Activated CD8-positive, alpha-beta memory T cell treated with anti-CD3 and anti-CD28 coated beads for 24 hours (primary cell): ENCODE data around the gene FMNL2.

Experiments
- DNase-seq: peaks from one replicate; pipeline ENCODE4 v3.0.0-alpha.2; 2020

Gene FMNL2

DNA sequence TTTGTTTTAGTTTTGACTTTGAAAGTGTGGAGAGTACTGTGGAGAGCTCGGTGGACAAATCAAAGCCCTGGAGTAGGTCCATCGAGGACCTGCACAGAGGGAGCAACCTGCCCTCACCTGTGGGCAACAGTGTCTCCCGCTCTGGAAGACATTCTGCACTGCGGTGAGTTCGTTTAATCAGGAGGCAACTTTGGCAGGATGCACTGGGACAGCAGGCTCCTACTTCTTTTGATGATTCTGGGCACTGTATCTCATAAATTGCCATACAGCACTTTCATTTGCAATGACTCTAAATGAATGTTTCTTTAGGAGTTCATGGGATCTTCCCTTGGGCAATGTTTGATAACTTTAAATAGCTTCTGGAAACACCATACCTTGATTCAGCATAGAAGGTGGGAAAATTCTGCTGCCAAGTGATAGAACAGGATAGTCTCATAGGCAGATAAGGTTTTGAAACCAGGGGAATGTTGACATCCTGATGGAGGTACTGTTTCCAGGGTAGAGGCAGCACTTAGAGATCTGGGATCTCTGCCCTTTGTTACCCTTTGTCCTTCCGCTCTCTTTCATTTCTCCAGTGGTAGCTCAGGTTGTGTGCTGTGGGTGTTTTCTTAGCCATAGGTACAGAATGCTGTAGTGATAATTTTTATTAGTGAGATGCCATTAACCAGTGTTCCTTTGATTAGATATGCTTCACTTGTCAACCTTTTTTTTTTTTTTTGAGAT lies 226.1 kb downstream of the FMNL2 start:
- DNase-seq = no peak

DNA sequence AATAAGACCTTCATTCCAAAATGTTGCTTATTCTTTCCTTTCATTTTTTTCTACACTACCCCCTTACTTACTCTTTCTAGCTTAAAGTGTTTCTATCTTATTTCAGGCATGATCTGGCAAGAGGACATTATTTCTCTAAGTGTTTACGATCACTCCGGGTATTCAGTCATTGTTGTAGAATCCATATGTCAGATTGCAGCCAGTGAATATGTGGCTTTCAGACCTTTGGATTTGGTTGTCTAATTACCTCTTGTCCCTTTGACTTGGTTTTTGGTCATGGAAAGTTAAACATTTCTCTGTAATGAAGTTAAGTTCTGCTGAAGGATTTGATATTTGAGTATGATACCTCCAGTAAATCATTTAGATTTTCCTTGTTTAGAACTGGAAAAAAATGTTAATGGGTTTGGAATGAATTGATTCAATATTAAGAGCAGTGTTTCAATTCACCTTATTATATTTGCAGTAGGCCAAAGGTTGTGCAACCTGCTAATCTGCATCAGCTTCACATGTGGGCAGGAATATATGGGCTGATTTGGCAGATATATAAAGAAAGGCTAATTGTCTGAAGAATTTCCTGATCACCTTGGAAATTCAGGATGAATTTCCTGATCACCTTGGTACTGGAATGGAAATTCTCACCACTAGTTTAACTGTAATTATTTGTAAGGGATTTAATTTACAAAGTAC lies 227.4 kb downstream of the FMNL2 start:
- DNase-seq = no peak

DNA sequence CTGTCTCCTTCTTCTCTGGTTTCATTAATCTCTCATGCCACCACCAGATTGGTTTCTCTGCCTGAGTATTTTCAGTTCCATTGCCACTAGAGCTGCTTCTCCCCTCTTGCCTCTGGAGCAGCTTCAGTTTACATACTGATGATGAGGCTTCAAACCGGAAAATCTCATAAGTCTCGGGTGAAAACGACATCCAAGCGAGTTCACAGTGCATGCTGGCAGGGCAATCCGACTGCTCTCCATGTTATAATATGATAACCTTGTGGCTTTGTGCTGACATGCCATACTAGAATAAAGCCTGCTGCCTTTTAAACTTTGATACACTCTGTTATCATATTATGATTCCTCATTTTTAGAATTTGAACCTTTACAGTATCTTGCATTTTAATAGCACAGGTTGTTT lies 228.8 kb downstream of the FMNL2 start:
- DNase-seq = no peak

DNA sequence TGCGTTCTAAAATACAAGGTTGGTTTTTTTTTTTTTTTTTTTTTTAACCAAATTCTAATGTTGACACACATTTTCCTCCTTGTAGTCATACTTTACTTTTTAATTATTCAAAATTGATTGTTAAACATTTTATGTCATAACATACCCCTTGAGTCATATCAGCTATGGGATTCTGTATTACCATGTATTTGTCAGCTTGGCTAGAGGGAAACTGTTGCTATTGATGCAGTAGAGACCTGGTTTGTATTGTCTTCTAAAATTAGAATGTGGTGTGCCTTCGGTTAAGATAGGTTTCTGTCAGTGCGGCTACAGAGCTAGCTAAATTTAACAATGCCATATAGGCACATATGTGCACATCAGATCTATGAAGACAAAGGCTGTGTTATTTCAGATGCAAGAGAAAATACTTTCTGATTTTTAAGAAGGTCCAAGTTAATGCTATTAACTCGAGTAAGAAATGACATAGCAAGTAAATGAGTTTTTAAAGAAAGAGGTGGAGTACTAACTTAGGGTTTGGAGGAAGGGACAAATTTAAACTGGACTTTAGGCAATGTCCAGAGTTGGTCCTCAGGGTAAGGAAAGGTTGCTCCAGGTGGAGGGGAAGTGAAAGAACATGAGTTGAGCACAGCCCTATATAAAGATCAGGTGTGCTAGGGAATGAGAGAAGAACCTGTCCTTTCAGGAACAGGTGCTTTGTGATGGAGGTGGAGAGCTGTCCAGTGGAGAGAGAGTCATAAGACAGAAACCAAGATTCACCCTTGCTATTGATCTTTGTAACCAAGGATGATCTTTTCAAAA lies 230.0 kb downstream of the FMNL2 start:
- no peak for DNase-seq

DNA sequence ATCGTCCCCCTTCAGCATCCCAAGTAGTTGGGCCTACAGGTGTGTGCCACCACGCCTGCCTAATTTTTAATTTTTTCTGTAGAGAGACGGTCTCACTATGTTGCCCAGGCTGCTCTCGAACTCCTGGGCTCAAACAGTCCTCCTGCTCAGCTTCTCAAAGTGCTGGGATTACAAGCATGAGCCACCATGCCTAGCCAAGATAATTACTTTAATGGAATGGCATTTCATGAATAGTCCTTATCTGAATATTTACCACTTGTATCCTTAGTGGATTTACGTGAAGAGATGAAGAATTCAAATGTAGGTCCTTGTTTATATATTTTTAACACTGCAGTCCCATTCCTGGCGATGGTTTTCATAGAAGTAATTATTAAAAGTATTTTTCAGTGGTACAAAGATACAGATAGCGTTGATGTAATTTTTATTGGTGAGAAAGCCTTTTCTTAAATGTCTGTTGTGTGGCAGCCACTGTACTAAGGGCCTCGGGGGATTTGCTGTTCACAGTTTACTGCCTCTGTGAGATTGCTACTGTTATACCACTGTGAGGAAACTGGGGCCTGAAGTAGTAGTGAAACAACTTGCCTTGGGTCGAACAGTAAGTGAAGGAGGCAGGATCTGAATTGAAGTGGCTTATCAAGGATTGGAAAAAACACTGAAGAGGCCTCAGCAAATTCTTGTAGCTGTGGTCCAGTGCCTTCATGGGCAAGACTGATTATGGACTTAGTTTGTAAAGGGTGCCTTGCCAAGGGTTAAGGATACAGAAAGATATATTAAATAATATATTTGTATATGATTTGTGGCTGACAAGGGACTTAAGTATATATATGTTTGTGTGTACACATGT lies 231.1 kb downstream of the FMNL2 start:
- no peak for DNase-seq

DNA sequence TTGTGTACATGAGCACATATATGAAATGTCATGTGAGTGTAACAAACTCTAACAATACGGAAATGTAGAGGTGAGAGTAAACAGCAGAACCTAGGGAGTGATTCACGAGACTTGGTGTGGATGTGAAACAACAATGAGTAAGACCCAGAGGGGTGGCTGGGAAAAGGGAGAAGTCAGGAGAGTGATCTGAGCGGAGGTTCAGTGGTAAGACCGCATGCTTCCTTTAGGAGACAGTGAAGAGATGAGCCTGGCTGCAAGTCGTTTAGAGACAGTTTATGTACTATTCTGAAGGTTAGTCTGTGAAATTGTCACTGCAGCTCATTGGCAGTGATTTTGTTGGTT lies 231.7 kb downstream of the FMNL2 start:
- DNase-seq = no peak

DNA sequence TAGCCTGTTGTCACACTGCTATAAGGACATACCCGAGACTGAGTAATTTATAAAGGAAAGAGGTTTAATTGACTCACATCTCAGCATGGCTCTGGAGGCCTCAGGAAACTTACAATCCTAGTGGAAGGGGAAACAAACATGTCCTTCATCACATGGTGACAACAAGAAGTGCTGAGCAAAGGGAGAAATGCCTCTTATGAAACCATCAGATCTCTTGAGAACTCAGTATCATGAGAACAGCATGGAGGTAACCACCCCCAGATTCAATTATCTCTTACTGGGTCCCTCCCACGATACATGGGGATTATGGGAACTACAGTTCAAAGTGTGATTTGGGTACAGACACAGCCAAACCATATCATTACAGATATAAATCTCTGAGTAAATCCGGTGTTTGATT lies 233.6 kb downstream of the FMNL2 start:
- no peak for DNase-seq

DNA sequence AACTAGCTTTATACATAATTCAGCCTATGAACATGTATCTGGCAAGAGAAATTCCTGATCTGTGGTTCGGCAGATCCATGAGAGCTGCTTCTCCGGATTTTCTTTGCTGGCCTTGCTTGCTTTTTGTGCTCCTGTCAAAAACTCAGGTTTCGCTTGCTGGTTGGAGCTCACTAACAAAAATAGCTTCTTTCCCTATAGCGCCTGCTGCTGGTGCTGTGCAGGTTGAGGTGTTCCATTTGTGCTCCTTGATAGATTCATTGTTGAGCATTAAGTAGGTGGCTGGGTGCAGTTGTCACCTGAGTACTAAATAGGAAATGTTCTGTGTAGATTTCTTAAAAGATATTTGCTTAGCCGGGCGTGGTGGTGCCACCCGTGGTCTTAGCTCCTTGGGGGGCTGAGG lies 234.2 kb downstream of the FMNL2 start:
- DNase-seq = no peak

DNA sequence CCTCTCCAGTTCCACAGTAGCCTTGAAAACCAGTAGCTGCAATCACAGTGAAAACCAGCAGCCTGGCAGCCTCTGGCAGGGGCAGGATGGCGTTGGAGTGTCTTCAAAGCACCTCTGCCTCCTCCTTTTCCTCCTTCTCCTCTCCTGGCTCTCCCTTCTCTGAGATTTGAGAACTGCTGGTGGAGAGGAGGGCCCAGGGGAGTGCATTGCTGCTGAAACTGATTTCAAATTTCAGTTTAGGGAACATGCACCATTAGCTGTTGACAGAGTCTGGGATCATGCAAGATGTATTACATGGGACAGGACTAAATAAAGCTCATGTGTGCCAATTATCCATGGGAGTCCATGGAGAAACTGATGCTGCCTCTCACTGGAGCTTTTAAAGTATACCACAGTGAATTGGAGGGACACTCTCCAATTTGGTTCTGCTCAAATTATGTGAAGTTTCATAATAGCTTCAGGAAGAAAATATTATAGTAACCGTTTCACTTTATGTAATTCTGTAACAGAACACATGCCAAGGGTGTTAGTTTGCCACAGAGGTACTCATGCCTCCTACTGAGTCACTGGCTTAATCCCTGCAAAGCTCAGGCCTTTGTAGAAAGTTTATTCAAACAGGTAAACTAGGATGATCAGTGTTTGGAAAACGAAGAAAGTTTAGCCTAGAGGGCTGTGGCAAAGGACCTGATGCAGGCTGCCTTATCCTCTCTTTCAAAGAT lies 236.2 kb downstream of the FMNL2 start:
- DNase-seq = no peak

DNA sequence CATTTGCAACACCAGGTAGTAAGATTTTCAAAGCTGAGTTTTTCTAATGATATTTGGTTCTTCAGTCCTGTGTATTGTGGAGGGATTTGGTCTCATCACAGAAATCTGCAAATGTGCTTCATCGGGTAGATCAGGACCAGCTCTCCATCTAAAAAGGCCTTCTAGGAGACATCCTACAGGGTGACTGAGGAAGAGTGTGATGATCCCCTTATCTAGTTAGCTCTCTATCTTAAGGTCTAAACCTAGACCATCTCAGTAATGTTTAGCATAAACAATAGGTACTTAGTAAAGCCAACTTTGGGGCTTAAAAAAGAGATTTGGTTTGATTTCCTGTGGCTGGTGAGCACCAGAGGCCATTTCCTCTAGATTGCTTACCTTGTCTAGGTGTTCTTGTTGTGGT lies 237.1 kb downstream of the FMNL2 start:
- no peak for DNase-seq

DNA sequence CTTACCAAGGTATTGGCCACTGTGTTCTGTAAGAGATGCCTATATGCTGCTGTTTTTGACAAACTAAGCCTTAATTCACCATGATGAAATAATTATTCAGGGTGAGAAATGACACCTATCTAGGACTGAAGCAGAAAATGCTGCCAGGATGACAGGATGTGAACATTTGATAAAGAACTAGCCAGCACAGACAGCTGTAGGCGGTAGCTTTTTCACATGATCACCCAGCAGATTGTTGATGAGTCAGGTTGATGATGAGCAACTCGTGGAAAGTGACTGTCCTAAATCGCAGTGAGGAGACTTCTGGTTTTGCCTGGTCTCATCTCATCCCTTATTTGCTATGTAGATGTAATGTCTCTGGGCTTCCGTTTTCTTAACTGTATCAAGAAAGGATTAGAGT lies 238.2 kb downstream of the FMNL2 start:
- no peak for DNase-seq

DNA sequence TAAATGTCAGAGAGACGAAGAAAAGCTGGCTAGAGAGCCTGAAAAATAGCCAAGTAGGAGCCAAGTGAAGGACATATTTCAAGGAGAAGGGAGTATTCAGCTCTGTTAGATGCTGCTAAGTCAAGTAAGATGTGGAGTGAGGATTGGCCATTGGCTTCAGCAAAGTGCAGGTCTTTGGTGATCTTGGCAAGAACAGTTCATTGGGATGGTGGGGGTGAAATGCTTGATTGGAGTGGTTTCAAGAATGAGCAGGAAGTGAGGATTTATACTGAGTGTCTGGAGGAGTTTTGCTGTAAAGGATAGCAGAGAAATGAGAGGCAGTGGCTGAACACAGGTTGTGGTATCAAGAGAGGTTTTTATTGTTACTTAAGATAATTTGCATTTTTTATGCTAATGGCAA lies 242.6 kb downstream of the FMNL2 start:
- no peak for DNase-seq

DNA sequence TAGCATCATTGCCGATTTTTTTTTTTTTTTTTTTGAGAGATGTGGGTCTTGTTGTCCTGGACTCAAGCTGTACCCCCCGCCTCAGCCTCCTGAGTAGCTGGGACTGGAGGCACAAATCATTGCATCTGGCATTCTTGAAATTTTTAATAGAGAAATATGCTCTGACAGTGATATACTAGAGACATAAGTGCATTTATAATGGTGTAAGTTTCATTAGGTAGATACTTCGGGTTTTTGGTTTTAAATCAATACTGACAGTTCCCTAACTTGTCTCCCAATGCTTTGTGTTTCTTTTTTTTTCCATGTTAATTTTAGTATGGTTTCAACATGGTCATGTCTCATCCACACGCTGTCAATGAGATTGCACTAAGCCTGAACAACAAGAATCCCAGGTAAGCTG lies 243.6 kb downstream of the FMNL2 start:
- no peak for DNase-seq

DNA sequence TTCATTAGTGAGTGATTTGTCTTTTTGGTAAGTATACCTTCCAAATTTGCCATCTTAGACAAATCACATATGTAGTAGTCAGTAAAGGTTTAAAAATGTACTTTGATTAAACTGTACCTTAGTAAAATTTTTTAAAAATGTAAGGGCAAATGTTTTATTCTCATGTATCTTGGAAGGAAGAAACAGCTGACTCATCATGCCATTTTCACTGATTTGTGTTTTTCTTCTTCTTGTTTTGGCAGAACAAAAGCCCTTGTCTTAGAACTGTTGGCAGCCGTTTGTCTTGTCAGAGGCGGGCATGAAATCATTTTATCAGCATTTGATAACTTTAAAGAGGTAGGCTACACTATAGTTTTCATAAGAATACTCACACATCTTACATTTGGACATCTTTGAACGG lies 245.7 kb downstream of the FMNL2 start:
- DNase-seq = no peak

DNA sequence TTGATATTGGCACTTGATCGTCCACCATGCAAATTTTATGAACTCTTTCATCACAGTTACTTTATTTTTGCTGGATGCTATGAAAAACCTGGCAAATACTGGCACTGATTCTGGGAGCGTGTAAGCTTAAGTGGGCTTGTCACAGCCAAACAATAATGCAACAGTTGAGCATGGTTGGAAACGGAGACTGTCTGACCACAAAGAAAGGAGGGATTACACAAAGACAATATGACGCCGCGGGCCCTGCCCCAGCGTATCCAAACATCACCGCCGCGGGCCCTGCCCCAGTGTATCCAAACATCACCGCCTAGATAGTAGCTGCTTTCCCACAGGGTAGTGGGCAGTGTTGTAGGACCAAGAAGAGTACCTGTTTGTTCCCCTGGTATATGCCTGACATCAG lies 246.4 kb downstream of the FMNL2 start:
- no peak for DNase-seq

DNA sequence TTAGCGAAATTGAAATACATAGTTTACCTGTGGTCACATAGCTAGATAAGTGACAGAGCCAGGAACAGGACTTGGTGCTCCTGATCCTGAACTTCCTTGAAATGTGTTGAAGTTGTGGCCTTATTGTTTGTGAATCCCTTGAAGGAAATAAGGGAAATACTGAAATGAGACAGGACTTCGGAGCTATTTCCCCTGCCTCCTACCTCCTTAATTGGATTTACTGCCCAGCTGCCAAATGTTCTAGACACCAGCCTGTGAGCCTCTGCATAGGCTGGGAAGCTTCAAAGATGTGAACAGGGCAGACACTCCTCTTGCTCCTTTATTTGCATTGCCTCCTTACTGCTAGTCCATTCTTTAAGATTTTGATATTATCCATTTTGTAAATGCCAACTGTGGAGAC lies 247.1 kb downstream of the FMNL2 start:
- no peak for DNase-seq

DNA sequence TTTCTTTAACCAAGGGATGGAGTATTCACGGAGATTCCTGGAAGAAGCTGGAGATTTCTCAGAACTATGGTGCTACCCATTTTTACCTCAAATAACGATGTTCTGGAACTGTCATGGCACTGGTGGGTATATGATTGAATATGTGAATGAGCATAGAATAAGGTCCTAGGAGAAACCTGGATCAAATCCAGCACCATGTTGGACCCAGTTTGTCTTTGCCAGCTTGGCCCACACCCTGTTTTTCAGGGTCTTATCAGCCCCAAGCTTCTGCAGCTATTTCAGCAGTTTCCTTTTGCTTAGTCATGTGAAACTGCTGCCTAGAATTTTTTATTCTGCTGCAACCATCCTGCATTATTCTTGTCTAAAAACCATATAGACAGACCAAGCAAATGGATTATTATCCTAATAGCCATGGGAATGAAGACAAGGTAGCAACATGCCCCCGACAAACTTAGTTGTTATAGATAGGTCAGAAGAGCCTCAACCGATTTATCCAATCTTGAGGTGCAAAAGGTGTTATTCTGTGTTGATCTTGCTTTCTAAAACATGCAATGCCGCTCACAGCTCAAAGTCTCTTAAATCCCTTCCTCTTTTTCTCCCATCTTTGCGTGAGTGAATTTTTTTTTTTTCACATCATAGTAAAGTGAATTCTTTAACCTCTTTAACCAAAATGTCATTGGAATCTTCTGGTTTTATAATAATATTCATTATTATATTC lies 248.7 kb downstream of the FMNL2 start:
- DNase-seq = no peak

DNA sequence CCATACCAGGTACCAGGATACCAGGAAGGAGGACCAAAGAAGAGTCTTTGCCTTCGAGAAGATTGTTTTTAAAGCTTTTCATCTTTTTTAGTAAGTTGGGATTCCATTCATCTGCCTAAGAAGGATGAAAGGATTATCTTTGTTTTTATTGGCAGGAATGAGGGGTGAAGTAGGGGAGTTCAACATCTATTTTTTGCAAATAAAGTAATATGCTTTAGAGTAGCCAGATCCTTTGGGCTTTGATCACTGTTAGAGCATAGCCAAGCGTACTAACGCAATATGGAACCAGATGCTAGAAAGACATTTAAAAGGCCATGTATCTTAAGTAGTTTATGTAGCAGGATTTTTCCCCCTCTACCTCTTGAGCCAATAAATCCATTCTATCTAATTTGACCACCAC lies 249.3 kb downstream of the FMNL2 start:
- DNase-seq = no peak

DNA sequence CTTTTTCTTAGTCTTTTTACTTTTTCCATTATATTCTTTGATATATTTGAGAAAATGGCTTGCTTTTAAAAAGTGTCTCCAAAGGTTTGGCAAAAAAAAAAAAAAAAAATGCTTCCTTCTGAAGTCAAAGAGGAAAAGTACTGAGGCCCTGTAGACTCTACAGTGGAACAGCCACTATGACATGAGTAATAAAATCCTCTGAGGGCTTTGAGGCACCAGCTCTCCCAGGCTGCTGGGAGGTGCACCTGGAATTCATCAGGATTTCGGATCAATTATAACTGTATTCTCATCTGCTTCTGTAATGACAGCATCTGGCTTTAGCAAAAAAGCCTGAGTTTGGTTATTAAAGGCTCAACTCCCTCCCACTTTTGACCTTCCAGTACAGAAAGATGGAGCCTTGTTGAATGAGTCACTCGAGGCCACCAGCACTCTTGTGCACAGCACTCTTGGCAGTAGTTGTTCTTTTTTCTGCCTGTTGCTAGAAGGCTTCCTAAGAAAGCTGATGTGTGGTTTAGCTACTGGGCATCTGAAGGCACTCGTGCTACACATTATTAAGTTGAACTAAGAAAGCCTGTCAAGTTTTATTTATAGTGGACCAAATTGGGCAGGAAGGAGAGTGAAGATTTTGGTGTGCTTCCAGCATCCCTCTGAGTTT lies 251.0 kb downstream of the FMNL2 start:
- no peak for DNase-seq

DNA sequence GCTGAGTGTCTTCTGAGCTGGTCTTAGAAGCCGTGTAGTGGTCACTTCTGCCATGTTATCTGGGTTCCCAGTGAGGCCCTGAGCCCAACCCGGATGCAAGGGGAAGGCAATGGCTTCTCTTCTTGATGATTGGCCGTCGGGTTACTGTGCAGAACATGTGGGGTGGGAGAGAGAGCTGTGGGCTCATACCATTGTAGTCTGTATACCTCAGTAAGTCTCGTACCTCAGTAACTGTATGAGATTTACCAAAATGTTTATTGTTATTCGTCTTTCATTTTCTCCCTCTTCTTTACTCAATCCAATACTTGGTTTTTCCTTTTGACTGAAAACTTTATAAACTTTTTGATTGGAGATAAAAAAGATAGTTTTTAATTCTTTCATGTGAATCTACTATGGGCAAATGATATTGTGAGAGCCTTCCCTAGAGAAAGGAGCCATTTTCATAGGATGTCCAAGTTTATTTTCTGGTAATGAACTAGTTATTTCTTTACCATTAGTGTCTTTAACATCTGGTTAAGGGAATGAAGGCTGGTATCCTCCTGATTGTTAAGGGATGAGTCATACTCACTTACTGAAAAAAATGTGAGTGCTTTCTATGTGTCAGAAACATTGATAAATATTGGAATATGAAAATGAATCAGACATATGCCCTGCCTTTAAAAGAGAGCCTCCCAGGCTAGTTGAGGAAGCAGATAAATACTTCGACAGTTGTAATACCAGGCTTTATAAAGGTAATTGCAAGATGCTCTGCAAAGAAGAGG lies 252.4 kb downstream of the FMNL2 start:
- no peak for DNase-seq

DNA sequence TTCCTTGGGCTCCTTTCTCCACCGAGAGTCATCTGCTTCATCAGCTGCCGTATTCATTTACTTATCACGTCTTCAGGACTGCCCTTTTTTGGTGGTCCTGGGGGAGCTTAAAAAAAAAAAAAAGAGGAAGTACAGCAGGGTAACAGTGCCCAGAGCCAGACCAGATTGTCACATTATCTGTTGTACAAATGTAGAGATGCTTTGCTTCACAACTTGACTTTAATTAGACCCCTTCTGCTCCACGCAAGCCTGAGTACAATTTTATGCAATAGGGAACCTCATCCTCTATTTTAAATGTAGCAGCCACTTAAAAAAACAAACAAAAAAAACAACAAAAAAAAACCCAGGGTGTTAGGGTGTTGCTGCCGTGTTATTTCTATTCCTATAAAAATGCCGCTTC lies 254.0 kb downstream of the FMNL2 start:
- DNase-seq = no peak
